ENCODE data around the gene MRPL20. TPM values are rescaled to one million over a fixed set of nuclear protein-coding genes. Genes with fewer than 3 reads are reported as not detected.

MRPL20 gene
- polyA plus RNA-seq, 3 donors: 110 to 228 (median 190) TPM

DNA sequence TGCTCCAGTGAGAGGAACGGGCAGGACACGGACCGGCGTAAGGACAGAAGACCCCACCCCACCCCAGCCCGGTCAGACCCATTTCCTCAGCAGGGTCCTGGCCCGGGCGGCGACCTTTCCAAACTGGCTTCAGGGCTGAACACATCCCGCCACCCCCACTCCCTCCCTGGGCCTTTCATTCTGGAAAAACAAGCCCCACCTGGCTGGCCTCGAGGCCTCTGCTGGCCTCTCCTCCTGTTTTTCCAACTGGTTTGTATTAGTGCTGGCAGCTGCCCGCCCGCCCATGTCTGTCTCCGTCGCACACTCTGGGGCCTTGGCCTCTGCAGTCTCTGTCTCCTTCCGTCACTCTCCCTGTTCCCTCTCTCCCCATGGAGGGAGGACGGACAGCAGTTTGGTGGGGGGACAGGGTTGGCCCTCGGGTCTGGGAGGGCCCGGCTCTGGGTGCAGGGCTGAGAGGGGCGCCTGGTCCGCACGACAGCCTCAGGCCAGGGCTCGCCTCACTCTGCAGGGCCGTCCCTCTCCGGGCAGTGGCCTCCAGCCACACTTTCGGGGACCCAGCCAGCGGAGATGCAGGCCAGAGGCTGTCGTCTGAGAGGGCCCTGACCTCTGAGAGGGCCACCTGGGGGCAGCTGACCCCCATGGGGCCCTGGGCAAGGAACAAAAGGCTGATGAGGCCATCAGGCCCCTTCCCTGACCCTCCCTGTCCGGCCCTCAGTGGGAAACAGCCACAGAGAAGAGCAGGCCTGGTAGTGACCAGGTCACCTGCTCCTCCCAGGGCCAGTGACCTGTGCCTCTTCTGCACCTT lies 47.2 kb downstream of the MRPL20 start:
- H3K27ac ChIP-seq (ENCODE audit: low read depth, low read length): no peak overlapping the region
- WGBS, 3 donors: 56 to 70% (median 60%) methylated on average over 27 to 28 of the region's 28 CpGs

DNA sequence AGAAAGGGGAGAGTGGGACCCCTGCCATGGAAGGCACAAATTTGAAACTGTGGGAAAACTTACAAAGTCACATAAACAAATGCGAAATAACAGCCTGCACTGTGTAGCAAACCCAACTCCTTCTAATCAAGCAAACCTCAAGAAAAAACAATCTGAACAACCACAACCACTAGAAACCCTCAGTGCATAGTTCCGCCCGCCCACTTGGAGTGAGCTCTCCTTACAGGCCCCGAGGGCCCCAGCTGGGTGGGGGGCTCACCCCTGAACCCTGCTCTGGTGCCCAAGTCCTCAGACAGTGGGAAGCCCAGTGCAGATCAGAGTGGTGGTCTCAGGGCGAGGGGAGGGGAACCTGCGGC lies 47.8 kb downstream of the MRPL20 start:
- 50 to 69% (median 61%) methylated on average over 6 of the region's 6 CpGs for WGBS, 3 donors
- H3K27ac ChIP-seq (ENCODE audit: low read depth, low read length): no peak overlapping the region

DNA sequence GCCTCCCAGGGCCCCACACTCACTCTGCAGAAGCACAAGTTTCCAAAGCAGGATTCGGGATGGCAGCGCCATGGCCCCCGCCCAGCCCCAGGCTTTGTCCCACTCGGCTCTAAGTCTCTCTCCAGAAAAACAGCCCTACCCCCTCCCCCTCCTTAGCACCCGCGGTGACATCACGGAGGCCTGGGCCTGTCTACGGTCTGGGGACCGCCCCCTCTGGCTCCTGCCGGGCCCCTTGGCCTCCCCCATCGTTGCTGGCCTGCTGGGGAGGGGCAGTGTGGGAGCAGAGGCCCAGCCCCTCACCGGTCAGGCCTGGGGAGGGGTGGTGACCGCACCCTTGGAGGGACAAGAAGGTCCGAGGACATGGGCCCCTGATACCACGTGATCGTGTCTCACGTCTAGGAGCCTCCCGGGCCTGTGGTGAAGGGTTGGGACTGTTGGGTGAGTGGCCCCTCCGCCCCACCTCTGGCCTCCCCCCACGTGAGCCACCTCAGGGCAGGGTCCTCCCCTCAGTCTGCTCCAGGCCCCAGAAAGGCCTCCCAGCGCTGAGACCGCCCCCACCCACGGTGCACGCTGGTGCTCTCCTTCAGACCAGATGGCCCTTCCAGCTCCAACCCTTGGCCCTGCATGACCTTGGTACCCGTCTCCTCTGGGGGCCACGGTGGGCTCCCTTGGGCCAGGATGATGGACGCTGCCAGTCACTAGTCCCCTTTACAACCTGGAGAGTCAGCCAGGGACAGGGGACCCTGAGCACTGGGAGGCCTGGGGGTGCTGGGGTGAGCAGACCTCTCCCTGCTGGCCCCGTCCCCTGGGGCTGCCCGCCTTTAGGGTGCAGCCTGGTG lies 48.4 kb downstream of the MRPL20 start, which contains the start of gene MXRA8:
Gene MXRA8, minus strand, starts transcription at position 123 of the 839 bp plus-strand sequence. Its CDS starts 51 bp downstream, at position 72.
- WGBS, 3 donors: 26 to 29% (median 29%) methylated on average over 25 to 29 of the region's 29 CpGs
- no peak within 1 kb of the TSS for H3K27ac ChIP-seq (ENCODE audit: low read depth, low read length)

DNA sequence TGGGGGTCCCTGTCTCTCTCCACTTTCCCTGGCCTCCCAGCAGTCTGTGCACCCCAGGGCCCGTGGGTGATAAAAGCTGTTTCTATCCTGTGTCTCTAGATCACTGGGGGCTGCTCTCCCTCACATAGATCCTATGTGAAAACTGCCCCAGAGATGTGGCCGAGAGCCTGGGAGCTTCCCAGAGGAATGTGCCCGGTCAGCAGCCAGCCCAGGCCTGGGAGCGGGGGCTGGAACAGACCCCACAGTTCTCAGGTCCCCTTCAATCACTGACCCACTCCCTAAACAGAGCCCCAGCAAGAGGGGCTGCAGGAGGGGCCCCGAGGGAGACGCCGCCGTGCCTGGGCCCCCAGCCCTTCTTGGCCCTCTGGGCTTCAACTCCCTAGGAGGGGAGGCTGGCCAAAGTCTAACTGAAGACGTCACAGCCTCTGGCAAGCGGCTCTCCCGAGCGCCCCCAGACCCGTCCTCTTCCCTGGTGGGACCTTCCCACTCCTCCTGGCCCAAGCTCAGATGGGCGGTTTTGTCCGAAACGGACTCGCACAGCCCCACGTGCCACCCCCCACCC lies 49.1 kb downstream of the MRPL20 start:
- H3K27ac ChIP-seq (ENCODE audit: low read depth, low read length): no peak overlapping the region
- 19 to 27% (median 24%) methylated on average over 17 to 18 of the region's 18 CpGs for WGBS, 3 donors

DNA sequence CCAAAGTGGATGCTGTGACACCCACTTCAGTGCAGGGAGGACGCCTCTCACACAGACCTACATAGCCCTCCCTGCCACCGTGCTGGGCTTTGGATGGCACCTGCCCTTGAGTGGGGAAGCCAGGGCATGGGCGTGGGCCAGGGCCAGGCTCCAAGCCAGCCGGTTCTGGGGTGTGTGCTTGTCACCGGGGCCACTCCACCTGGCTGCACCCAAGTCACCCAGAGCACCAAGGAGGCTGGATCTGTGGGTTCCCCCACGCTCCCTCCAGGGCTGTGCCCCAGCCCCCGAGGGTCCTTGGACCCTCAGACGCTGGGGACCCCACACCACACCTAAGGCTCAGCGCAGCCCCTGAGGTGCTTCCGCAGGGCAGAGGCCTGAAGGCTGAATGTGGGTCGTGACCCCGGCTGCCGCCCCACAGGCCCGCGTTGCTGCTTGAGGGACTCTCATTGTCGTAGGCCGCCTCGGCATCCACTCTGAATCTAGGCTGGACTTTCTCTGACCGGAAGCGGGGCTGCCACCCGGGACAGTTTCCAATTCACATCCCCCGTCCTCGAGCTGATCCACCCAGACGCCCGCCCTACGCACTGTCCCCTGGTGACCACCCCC lies 50.2 kb downstream of the MRPL20 start:
- peak overlapping the region; percentile 13 for H3K27ac ChIP-seq (ENCODE audit: low read depth, low read length)
- 37 to 60% (median 52%) methylated on average over 26 of the region's 26 CpGs for WGBS, 3 donors

DNA sequence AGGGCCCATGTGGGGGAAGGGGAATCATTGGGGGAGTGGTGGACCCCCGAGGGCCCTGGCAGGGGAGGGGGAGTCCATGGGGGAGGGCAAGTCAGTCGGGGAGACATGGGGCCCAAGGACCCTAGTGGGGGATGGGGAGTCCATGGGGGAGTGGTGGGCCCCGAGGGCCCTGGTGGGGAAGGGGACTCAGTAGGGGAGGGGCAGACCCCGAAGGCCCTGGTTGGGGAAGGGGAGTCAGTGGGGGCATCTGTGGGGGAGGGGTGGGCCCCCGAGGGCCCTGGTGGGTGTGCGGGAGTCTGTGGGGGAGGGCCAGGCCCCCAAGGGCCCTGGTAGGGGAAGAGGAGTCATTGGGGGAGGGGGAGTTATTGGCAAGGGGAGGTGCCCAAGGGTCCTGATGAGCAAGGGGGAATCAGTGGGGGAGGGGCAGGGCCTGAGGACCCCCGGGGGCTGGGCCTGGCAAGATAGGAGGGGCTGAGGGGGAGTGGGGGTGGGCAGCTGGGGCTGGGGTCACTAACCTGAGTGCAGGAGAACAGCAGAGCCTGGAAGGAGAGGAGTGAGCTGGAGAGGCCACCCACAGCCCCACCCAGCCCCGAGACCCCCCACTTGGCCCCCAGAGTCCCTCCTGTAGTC lies 50.8 kb downstream of the MRPL20 start:
- peak overlapping the region; percentile 13 for H3K27ac ChIP-seq (ENCODE audit: low read depth, low read length)
- 36 to 45% (median 41%) methylated on average over 6 to 8 of the region's 8 CpGs for WGBS, 3 donors

DNA sequence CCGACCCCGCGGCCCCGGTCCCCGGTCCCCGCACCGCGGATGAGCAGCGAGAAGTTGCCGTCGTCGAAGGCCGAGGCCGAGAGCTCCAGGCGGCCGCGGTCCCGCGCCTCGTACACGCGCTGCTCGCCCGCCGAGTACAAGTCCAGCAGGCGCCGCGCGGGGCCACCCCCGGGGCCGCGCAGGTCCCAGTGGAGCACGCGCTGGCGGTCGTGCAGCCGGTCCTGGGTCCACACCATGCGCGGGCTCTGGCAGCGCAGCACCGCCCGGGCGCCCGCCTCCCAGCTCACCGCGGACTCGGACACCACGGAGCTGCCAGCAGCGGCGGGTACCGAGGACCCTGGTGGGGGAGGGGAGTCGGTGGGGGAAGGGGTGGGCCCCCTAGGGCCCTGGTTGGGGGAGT lies 51.7 kb downstream of the MRPL20 start:
- 3 to 17% (median 11%) methylated on average over 37 to 52 of the region's 52 CpGs for WGBS, 3 donors
- H3K27ac ChIP-seq (ENCODE audit: low read depth, low read length): peak overlapping the region; percentile 31

DNA sequence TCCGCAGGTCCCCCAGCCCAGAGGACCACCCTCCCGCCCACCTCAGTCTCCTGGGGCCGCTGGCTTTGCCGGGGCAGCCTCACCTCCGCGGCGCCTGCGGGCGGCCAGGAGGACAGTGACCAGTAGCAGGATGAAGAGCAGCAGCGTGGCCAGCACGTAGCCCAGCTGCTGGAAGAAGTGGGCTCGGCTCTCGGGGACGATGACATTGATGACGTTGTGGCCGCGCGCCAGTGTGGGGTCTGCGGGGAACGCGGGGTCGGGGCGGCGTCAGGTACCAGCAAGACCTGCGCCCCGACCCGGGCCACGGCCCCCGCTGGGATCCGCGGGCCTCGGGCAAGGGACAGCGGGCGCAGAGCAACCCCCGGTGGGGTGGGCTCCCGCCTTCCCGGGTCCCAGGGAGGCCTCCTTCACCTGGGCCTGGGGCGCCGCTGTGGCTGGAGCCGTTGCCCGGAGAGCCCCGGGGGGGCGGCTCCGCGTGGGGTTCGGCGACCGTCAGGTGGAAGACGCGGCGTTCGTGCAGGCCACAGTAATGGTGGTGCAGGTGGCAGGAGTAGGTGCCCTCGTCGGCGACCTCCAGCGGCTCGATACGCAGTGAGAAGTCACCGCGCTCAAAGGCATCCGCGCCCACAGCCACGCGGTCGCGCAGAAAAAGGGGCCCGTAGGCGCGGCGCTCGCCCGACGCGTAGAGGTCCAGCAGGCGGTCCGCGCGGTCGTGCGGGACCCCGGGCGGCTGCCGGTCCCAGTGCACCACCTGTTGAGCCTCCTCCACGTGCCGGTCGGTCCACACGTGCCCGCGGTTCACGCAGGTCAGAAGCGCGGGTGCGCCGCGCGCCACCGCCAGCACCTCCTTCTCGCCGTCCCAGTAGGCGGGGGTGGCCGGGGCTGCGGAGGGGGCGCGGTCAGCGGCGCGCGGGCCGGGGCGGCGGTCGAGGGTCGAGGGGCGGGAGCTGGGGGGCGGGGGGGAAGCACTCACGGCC lies 52.5 kb downstream of the MRPL20 start:
- no peak overlapping the region for H3K27ac ChIP-seq (ENCODE audit: low read depth, low read length)
- 18 to 35% (median 33%) methylated on average over 84 to 114 of the region's 116 CpGs for WGBS, 3 donors

DNA sequence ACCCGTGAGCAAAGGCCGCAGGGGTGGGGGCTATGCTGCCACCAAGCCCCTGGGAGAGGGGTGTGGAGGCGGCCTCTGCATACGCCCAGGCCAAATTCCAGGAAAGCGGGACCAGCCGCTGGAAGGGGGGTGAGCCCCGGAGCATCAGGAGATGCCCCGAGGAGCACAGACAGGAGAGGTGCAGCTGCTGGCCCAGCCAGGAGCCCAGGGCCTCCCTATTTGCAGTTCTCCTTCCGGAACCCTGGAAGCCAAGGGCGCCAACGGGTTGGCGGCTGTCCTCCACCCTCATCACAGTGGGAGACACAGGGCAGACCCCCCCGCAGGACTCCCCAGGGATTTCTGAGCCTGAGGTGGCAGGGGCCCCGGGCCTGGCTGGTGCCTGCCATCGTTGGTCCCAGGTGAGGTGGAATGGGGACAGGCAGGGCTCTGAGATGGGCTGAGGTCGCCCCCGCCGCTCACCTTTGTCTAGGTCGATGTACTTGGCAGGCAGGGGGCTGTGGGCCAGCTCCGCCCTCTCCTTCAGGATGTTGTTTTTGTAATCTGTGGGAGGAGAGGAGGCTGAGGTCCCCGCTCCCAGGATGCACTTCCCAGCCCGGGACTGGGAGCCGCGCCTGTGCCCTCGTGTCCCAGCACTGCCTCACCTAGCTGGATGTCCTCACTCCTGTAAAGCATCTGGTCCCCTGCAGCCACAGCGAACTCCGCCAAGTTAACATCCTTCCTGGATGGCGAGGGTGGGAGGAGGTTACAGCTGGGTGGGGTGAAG lies 53.5 kb downstream of the MRPL20 start:
- WGBS, 3 donors: 17 to 42% (median 33%) methylated on average over 28 of the region's 28 CpGs
- no peak overlapping the region for H3K27ac ChIP-seq (ENCODE audit: low read depth, low read length)

DNA sequence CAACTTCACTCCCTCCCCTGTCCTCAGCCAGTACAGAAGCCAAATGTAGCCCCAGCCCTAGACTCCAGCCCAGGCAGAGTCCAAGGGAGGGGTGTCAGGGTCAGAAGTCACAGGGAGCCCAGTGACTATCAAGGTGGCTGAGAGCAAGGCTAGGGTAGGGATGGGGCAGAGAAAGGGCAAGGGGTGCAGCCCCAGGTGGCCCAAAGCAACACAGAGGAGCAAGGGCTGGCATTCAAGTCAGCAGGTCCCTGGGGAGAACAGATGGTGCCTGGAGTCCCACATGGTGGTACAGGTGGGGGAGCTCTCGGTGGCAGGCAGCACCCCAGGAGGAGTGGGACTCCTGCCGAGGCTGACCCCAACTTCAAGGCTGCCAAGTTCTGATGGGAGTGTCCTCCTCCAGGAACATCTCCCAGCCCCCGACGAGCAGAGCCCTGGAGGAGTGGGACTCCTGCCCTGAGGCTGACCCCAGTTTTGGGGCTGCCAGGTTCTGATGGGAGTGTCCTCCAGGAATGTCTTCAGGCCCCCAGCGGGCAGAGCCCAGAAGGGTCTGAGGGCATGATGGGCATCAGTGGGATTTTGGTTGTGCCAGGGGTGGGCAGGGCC lies 54.2 kb downstream of the MRPL20 start:
- no peak overlapping the region for H3K27ac ChIP-seq (ENCODE audit: low read depth, low read length)
- WGBS, 3 donors: 25 to 30% (median 27%) methylated on average over 4 to 5 of the region's 5 CpGs

Other genes starting within 250 kb of the MRPL20 start
- under 1 TPM; 0.13 to 0.98 (median 0.45) TPM for gene TTLL10, start 233.4 kb downstream of the MRPL20 start, polyA plus RNA-seq
- 1 to 10 TPM in 1 of 3 donors, under 1 TPM in 1, not detected in 1; 0.45 to 1.4 TPM for gene TNFRSF18, start 200.7 kb downstream of the MRPL20 start, polyA plus RNA-seq
- gene TNFRSF4, start 193.1 kb downstream of the MRPL20 start, polyA plus RNA-seq: 10 to 100 TPM in 2 of 3 donors, 1 to 10 TPM in 1; 1.4 to 13.9 (median 11.4) TPM
- 100 to 1,000 TPM in 2 of 3 donors, 10 to 100 TPM in 1; 93.9 to 148 (median 101) TPM for gene SDF4, start 175.3 kb downstream of the MRPL20 start, polyA plus RNA-seq
- 10 to 100 TPM in 1 of 3 donors, 1 to 10 TPM in 2; 8.9 to 13.0 (median 8.9) TPM for gene B3GALT6, start 175.1 kb downstream of the MRPL20 start, polyA plus RNA-seq
- 1 to 10 TPM in 2 of 3 donors, under 1 TPM in 1; 0.53 to 6.1 (median 3.5) TPM for gene C1QTNF12, start 160.6 kb downstream of the MRPL20 start, polyA plus RNA-seq
- gene UBE2J2, start 133.4 kb downstream of the MRPL20 start, polyA plus RNA-seq: 10 to 100 TPM; 25.8 to 45.1 (median 39.5) TPM
- gene SCNN1D, start 126.9 kb downstream of the MRPL20 start, polyA plus RNA-seq: 1 to 10 TPM; 1.7 to 6.6 (median 4.9) TPM
- gene ACAP3, start 99.4 kb downstream of the MRPL20 start, polyA plus RNA-seq: 10 to 100 TPM; 14.5 to 35.7 (median 27.5) TPM
- gene PUSL1, start 98.7 kb downstream of the MRPL20 start, polyA plus RNA-seq: 10 to 100 TPM in 2 of 3 donors, 1 to 10 TPM in 1; 6.6 to 13.5 (median 12.8) TPM
- 100 to 1,000 TPM in 1 of 3 donors, 10 to 100 TPM in 2; 92.8 to 117 (median 98.6) TPM for gene INTS11, start 82.6 kb downstream of the MRPL20 start, polyA plus RNA-seq
- gene CPTP, start 82.5 kb downstream of the MRPL20 start, polyA plus RNA-seq: 10 to 100 TPM; 12.3 to 17.4 (median 16.5) TPM
- gene TAS1R3, start 76.0 kb downstream of the MRPL20 start, polyA plus RNA-seq: under 1 TPM; 0.10 to 0.45 (median 0.19) TPM
- 10 to 100 TPM; 42.5 to 54.5 (median 48.9) TPM for gene DVL1, start 57.9 kb downstream of the MRPL20 start, polyA plus RNA-seq
- 100 to 1,000 TPM in 1 of 3 donors, 10 to 100 TPM in 2; 11.7 to 104 (median 82.1) TPM for gene MXRA8, start 48.7 kb downstream of the MRPL20 start, polyA plus RNA-seq
- gene AURKAIP1, start 32.1 kb downstream of the MRPL20 start, polyA plus RNA-seq: 100 to 1,000 TPM; 129 to 240 (median 165) TPM
- gene CCNL2, start 8.0 kb downstream of the MRPL20 start, polyA plus RNA-seq: 100 to 1,000 TPM; 103 to 173 (median 106) TPM
- 10 to 100 TPM in 2 of 3 donors, 1 to 10 TPM in 1; 9.9 to 25.5 (median 10.6) TPM for gene ANKRD65, start 14.0 kb upstream of the MRPL20 start, polyA plus RNA-seq
- gene VWA1, start 28.4 kb upstream of the MRPL20 start, polyA plus RNA-seq: 10 to 100 TPM in 2 of 3 donors, 1 to 10 TPM in 1; 7.8 to 53.1 (median 42.1) TPM
- gene ATAD3C, start 42.4 kb upstream of the MRPL20 start, polyA plus RNA-seq: 10 to 100 TPM in 1 of 3 donors, 1 to 10 TPM in 1, under 1 TPM in 1; 0.34 to 10.3 (median 2.2) TPM
- gene ATAD3B, start 64.5 kb upstream of the MRPL20 start, polyA plus RNA-seq: 10 to 100 TPM; 13.6 to 27.5 (median 14.2) TPM
- 10 to 100 TPM; 12.9 to 23.1 (median 14.2) TPM for gene ATAD3A, start 104.9 kb upstream of the MRPL20 start, polyA plus RNA-seq
- 1 to 10 TPM in 2 of 3 donors, under 1 TPM in 1; 0.85 to 4.3 (median 2.1) TPM for gene TMEM240, start 133.3 kb upstream of the MRPL20 start, polyA plus RNA-seq
- gene SSU72, start 167.6 kb upstream of the MRPL20 start, polyA plus RNA-seq: 100 to 1,000 TPM in 2 of 3 donors, 10 to 100 TPM in 1; 63.1 to 139 (median 133) TPM
- 1 to 10 TPM in 1 of 3 donors, under 1 TPM in 2; 0.52 to 2.2 (median 0.70) TPM for gene FNDC10, start 192.8 kb upstream of the MRPL20 start, polyA plus RNA-seq
- gene MIB2, start 208.2 kb upstream of the MRPL20 start, polyA plus RNA-seq: 10 to 100 TPM; 37.0 to 65.3 (median 41.8) TPM
- 10 to 100 TPM in 1 of 3 donors, 1 to 10 TPM in 1, under 1 TPM in 1; 0.89 to 24.4 (median 3.4) TPM for gene MMP23B, start 224.9 kb upstream of the MRPL20 start, polyA plus RNA-seq

All from adipose tissue (tissue), 3 donors.